NCI-H2171 treated with DMSO at 0.1 percent for 48 hours (cell line): ENCODE data around the gene EPN1.

ENCODE experiments used
- DNase-seq: peaks from one replicate; lab custom pipeline; 2025; lab: John Stamatoyannopoulos, UW

The EPN1 gene

GRCh38 chr19:55674841-55675660, at the start of gene EPN1:
TSS of gene EPN1 (plus strand) at chr19:55675226. CDS start at chr19:55678628, 3,402 bp downstream.
- peak; percentile 95 for DNase-seq

DNA sequence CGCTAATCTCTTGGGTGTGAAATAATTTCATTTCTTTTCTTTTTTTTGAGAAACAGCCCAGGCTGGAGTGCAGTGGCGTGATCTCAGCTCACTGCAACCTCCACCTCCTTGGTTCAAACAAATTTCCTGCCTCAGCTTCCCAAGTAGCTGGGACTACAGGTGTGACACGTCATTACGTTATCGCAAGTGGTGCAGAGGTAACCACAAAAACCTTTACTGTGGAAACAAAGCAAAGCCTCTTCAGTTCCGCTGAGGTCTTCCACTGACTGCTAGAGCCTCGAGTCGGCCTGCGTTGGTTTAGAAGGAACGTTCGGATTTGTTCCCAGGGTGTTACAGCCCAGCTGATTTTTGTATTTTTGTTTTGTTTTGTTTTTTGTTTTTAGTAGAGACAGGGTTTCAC, 48.7 kb upstream of the EPN1 start:
- DNase-seq = no peak

GRCh38 chr19:55632463-55632834, 42.6 kb upstream of the EPN1 start:
- DNase-seq = peak; percentile 83

DNA sequence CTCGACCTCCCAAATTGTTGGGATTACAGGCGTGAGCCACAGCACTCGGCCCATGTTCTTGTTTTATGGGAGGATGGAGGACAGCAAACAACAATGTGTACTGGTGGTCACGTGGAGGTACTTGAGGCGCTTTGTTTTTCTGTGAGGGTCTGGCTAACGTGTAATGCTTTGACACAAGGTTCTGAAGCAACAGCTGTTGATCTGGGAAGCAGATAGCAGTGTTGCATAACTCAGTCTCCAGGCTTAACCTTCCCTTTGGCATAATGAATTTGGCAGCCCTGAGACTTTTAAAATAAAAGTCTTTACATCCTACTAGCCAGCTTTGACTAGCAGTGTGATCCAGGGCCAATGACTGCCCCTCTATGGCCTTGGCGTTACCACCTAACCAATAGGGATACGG, 41.2 kb upstream of the EPN1 start:
- DNase-seq = peak; percentile 8

DNA sequence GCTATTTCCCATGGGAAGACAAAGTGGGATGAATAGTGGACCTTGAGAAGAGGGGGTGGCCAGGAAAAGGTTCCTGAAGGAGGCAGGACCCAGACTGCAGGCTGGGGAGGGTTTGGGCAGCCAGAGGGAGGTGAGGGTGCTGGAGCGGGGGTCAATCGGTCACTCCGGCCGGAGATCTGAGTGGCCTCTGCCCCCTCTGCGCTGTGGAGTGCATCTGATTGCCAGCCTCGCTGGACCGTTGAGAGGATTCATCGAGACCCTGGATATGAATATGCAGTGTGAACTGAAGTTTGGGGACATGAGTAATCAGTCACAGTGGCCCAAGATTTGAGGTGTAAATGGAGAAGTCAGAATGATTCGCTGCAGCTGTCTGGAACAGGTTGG, 39.7 kb upstream of the EPN1 start:
- DNase-seq = no peak

GRCh38 chr19:55635856-55636440, 39.1 kb upstream of the EPN1 start:
- no peak for DNase-seq

DNA sequence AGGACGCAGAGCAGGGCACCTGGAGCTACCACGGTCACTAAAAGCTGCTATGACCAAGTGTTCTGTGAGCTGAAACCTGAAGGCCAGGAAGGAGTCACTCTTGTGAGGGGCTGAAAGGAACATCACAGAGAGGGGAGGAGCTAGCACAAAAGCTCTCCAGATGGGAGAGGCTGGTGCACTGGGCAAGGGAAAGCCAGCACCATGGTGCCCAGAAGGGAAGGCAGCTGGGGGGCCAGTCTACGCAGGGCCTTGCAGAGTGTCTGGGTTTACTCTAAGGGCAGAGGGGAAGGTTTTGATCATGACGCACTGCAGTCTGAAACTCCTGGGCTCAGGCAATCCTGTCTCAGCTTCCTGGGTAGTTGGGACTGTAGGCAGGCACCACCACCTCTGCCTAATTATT, 38.3 kb upstream of the EPN1 start:
- DNase-seq = no peak

- no peak for DNase-seq
These were observed 37.5 kb upstream of the EPN1 start for GRCh38 chr19:55637534-55637933.

DNA sequence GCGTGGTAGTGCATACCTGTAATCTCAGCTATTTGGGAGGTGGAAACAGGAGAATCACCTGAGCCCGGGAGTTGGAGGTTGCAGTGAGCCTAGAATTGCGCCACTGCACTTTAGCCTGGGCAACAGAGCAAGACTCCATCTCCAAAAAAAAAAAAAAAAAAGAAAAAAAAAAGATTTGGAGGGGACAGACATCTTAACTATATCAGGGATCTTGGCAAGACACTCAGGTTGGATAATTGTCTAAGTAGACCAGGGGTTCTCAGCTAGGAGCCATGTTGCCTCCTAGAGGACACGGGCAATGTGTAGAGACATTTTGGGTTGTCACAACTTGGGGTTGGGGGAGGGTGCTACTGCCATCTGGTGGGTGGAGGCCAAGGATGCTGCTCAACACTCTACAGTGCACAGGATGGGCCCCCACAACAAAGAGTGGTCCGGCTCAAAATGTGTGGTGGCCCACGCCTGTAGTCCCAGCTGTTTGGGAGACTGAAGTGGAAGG, 36.1 kb upstream of the EPN1 start:
- peak; percentile 56 for DNase-seq

DNA sequence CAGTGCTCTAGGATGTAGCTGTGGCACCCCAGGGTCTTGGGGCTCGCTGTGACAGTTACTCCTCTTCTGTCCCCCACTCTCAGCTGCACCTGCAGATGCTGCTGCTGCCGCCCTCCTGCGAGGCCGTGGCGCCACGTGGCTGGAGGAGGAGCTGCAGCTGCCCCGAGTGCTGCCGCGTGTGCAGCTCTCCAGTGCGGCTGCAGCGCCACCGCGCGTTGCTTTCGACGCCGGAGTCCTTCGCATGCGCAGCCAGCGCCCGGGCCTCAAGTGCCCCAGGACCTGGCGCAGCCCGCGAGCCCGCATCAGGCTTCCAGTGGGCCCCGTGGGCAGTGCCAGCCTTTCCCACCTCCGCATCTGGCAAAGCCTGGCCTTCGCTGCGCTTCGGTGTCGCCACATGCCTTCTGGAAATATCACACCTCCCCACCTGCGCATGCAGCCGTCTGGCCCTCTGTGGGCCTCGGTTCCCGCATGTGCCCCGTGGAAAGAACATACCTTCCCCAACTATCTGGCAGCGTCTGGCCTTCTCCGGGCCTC, 34.9 kb upstream of the EPN1 start:
- no peak for DNase-seq

GRCh38 chr19:55640577-55641425, 34.2 kb upstream of the EPN1 start, which contains the start of gene ZNF580:
TSS of gene ZNF580 (plus strand) at chr19:55641002. CDS start at chr19:55642509, 1,507 bp downstream.
- DNase-seq = peak; percentile 69

GRCh38 chr19:55641426-55642152, 33.4 kb upstream of the EPN1 start:
- DNase-seq = peak; percentile 69

- DNase-seq = peak; percentile 53
These were observed 32.6 kb upstream of the EPN1 start for GRCh38 chr19:55642153-55643002.

DNA sequence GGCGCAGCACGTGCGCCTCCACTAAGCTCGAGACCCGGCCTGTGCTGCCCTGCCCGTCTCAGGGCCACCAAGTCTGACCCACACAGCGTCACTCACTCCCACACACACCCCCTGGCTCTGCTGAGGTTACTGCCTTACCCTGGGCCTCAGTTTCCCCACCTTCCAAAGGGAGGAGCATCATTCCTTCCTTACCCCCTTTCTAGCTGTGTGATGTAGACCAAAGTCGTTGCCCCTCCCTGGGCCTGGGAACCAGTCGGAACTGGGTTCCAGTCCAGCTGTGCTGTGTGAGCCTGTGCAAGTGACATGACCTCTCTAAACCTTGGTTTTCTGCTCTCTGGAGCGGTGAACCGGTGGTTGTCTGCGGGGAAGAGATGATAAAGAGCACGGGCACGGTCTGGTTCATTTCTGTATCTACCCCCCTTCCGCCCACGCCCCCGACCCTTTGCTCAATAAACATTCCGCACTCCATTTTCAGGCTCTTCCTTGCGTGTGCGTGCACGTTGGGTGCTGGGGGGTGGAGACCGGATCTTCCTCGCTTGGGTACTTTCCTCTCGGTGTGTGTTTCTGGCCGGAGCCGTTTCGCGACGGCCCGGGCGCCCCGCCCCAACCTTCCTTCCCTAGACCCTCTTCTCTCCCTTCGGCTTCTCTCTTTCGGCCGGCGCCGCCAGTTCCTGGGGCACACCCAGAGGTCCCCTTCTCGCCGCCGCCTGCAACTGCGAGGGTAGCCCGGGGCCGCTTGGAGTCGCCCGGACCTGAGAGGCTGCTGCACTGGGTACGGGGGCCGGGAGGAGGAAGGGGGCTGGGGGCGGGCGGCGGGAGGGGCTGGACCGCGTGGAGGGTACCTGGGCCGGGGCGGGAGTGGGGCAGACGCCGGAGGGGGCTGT, 31.8 kb upstream of the EPN1 start, which contains the start of gene ZNF581:
Gene ZNF581, plus strand, starts transcription at position 647 of the 884 bp plus-strand sequence. CDS start 923 bp downstream, outside the sequence.
- DNase-seq = peak; percentile 85

DNA sequence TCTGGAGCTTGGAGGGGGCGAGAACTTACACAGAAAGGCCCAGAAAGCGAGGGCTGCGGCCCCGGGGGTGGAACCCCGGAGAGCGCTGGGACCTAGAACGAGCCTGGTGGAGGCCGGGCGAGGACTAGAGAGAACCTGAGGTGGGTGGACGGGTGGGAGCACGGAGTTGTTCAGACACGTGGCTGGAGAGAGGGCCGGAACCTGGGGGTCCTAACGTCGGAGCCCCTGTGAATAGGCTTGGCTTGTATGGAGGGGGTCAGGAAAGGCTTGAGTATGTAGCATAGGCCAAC, 31.2 kb upstream of the EPN1 start:
- no peak for DNase-seq

DNA sequence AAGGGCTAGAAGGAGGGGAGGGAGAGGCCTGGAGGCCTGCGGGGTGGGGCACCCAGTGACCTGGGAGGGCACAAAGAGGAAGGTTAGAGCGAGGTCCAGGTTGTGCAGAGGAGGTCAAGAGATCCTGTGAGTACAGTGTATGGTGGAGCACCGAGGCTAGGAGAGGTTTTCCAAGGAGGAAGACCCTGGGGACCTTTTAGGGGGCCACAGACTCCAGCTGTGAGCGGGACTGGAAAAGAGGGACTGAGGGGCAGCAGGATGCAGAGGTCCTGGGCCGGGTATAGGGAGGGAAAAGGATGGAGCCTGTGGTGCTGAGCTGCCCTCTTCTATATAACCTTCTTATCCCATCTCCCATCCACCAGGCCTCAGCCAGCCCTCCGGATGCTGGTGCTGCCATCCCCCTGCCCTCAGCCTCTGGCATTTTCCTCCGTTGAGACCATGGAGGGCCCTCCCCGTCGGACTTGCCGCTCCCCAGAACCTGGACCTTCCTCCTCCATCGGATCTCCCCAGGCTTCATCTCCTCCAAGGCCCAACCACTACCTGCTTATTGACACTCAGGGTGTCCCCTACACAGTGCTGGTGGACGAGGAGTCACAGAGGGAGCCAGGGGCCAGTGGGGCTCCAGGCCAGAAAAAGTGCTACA, 30.7 kb upstream of the EPN1 start:
- DNase-seq = peak; percentile 7

GRCh38 chr19:55644842-55645511, 30.0 kb upstream of the EPN1 start:
- DNase-seq = no peak

- DNase-seq = no peak
These were observed 29.5 kb upstream of the EPN1 start for GRCh38 chr19:55645512-55645881.
